Vagina (tissue), 2 donors: ENCODE measurements around the gene HEPHL1.

Experiments used
- POLR2A ChIP-seq, 2 donors: fragments of 450-650 bp; IDR thresholded peaks; one replicate each; pipeline ENCODE4 v1.6.1; 2017; ENCODE audit warnings: antibody characterized with exemption in 2 of 2, mild to moderate bottlenecking in 2 of 2, moderate library complexity in 2 of 2
- POLR2AphosphoS5 ChIP-seq, 2 donors: sonication (generic); formaldehyde crosslinking; IDR thresholded peaks; one replicate each; pipeline ENCODE4 v1.9.0; 2017; ENCODE audit warnings: antibody characterized with exemption in 2 of 2, mild to moderate bottlenecking in 2 of 2, low read depth in 1 of 2; ENCODE audit not compliant: insufficient read depth in 1 of 2
- TF ChIP-seq, protein P1 (sequence below), 3 experiments: fragments of 450-650 bp in 2 of 3; fragments of 200-600 bp in 1 of 3; sonication (generic) in 1 of 3; IDR thresholded peaks; one replicate each; pipeline ENCODE4 v1.5.1; 2017 to 2019; ENCODE audit warnings: antibody characterized with exemption in 3 of 3, mild to moderate bottlenecking in 2 of 3, moderate library complexity in 2 of 3

- no peak for TF ChIP-seq POLR2A (IDR thresholded peaks at IDR 0.05)
- TF ChIP-seq, protein P1, sequence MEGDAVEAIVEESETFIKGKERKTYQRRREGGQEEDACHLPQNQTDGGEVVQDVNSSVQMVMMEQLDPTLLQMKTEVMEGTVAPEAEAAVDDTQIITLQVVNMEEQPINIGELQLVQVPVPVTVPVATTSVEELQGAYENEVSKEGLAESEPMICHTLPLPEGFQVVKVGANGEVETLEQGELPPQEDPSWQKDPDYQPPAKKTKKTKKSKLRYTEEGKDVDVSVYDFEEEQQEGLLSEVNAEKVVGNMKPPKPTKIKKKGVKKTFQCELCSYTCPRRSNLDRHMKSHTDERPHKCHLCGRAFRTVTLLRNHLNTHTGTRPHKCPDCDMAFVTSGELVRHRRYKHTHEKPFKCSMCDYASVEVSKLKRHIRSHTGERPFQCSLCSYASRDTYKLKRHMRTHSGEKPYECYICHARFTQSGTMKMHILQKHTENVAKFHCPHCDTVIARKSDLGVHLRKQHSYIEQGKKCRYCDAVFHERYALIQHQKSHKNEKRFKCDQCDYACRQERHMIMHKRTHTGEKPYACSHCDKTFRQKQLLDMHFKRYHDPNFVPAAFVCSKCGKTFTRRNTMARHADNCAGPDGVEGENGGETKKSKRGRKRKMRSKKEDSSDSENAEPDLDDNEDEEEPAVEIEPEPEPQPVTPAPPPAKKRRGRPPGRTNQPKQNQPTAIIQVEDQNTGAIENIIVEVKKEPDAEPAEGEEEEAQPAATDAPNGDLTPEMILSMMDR (IDR thresholded peaks at IDR 0.05), result no peak
- no peak for TF ChIP-seq POLR2AphosphoS5 (IDR thresholded peaks at IDR 0.05; ENCODE audit: insufficient read depth in 1 of 2, low read depth in 1 of 2)
These were observed 123.5 kb downstream of the HEPHL1 start for GRCh38 chr11:94144664-94145063.
